Measurements from ENCODE around the gene SMIM32.
A peak's percentile ranks its signal among the peaks of the same experiment; 100 is the strongest.

Gene SMIM32

DNA sequence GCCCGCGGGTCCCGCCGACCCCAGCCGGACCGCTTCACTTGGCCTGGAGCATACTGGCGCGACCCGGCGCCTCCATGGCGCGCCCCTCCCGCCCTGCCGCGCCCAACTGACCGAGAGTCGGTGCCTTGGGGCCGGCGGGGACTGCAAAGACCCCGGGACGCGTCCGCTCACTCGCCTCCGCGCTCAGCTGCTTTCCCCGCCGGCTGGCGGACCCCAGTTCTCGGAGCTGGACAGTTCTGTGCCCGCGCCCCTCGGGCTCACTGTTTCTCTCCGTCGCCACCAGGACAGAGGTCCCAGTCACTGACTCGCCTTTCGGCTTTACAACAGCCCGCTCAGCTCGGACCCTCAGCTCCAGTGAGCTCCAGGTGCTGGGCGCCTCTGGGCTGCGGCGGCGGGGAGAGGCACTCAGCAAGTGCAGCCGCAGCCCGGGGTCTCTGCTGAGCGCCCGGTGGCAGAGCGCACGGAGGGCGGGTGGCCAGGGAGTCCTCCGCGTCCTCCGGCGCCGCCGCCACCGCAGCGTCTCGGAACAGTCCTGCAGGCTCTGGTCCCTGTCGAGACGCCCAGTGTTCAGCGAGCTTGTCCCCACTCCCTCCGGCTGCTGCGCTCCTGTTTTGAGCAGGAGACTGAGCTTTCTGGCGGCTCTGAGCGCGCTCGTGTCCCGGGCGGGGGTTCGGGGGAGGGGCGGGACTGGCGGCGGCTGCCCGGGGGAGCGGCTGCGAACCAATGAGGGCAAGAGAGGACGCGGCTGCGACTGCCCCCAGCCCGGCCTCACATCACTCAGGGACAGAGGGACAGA is at the start of gene SMIM32:
Gene SMIM32 (minus strand): TSS at position 637 of the 796 bp plus-strand sequence. CDS start 638 bp downstream, outside the sequence.
- peak; percentile 4 for DNase-seq

DNA sequence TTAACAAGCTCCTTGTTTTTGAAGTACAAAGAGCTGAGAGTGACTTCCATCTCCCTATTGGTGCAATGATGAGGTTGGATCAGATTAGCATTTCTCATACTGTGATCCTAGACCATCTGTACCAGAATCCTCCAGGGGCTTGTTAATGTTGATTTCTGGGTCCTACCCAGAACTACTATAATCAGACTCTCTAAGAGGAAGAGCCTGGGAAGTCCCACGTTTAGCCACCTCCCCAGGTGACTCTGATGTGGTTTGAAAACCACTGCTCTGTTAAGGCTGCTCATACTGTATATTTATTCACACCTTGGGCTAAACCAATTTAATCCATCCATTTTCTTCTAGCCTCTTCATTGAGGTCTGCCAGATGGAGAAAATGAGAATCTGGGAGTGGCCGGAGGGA is 49.6 kb upstream of the SMIM32 start:
- no peak for DNase-seq

DNA sequence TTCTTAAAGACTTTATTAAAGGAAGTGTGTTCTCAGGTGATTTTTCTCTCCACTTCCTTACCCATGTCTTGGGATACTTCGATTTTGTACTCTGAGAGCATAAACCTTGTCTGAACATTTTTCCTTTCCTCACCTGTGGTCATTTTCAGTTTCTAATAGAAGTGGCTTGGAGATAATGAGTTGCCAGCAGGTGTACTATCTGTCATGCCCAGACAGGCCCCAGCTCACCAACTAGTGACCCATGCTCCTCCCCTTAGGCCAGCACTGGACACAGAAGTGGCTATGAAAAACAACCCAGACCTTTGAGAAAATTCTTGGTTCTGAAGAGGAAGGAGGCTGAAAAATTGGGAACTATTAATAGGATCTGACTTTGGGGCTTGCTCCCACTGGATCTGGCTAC is 49.2 kb upstream of the SMIM32 start:
- no peak for DNase-seq

DNA sequence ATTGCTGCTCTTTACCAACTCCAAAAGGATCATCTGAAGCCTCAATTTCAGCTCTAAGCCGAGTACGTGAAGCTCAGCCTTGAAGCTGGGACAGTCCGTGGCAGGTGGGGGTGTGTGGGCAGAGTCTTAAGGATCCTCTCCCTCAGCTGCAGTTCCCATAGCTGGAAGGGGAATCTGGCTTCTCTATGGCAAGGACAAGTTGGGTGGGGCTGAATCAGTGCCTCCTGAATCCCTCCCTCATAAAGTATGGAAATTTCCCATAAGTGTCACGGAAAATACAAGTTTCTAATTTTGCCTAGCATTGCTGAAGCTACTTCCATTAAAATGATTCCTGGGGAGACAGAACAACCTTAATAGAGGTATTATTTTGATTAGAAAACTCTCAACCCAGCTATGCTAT is 47.9 kb upstream of the SMIM32 start:
- DNase-seq, result no peak

DNA sequence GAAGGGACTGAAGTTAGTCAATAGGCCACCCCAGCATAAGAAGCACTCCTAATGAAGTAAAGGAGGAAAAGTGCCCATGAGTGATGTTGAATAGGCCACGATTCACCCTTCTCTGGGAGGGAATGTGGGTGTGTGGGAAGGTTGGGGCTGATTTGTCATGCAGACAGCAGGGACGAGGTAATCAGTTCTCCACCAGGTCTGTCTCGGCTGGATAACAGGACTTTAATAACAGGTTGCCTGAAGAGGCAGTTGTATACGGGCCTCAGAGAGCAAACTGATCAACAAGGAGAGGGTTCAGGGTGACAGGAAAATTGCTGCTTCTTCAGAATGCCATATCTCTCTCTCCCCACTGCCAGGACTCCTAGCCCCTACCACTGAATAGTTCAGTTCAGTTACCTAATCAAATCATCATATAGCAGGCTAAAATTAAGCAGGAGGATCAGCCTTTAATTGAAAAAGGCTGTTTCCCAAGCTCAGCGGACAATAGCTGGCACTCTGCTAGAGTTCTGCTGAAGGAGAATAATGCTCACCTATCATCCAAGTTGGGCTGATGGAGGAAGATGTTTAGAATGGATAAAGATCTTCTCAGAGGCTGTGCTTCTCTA is 43.6 kb upstream of the SMIM32 start:
- DNase-seq, result no peak

DNA sequence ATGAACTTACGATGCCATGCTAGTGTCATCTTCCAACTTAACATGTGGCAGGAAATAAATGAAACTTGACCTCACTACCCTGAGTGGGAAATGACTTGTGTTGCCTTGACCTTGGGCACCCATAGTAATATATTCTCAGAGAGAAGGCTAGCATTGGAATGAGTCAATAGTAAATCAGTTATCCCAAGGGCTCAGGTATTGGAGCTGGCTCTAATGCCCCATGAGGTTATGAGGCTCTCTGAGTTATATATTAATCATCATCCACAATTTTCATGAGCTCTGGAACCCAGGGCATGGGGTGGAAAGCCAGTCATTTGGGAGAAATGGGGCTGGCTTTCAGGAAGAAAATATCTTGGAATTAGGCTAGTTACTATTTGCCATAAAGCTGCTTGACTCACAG is 42.4 kb upstream of the SMIM32 start:
- DNase-seq, result no peak

DNA sequence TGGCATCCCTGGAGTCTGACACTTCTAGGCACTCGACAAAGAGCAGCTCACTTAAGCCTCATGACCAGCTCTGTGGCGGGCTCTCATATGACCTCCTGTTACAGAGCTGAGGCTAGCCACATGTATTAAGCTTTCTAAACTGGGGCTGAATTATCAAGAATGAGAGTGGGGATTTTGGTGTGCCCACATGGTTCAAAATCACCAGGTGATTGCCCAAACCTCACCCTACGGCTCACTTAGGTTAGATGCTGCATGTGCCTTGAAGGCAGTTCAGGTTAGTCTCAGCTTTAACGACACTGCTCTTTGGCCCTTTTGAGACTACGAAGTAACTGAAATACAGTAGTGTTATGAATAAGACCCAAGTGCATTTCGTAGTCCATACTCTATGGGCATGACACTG is 39.4 kb upstream of the SMIM32 start:
- no peak for DNase-seq

DNA sequence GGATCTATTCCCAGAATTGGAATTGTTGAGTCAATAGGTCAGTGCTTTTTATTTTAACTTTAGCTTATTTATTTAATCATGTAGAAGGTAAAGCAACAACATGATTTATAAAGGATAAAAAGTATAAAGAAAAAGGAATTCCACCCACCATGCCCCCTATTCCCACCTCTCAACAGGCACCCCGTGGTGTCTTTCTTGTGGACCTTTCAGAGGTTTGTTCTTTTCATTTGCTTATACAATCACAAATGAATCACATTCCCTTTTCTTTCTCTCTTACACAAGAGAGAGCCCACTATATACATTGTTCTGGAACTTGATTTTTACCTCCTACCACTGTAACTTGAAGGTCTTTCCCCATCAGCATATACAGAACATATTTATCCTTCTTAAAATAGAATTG is 37.2 kb upstream of the SMIM32 start:
- DNase-seq, result no peak

DNA sequence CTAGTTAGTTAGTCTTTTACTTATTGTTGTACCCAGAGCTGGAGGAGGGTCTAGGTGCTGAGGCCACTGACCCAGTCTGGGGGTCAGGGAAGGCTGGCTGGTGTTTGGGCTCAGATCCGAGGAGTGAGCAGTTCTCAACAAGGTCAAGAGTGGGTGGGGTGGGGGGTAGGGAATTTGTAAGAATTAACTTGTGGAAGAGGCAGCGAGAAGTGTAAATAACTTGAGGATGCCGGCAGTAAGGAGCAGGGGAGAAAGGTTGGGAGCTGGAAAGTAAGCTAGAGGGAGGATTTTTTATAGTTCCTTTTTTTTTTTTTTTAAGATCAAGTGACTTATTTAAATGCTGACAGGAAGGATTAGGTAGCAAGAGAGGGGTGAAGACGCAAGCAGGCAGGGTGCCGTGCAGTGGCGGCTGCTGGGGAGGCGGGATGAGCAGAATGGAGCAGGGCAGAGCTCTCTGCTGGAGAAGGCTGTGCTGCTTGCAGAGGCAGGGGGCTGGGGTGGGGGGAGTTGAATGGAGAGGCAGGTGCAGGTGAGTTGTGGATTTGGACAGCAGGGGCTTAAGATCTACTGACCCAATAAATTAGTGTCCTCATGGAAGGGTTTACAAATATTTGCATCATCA is 35.3 kb upstream of the SMIM32 start:
- no peak for DNase-seq

DNA sequence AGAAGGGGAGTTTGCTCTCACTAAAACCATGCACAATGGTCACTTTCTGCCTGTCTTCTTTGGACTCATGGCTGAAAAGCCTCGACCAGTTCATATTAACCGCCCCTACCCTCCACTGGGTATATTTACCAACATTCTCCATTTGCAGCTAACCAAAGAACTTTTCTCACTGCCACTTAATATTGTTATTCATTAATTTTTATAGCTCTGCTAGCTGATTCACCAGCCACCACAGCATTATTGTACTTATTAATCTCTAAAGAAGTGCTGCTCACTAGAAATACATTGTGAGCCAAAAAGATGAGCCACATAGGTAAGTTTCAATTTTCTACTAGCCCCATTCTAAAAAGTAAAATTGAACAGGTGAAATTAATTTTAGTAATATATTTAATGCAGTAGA is 33.4 kb upstream of the SMIM32 start:
- no peak for DNase-seq

DNA sequence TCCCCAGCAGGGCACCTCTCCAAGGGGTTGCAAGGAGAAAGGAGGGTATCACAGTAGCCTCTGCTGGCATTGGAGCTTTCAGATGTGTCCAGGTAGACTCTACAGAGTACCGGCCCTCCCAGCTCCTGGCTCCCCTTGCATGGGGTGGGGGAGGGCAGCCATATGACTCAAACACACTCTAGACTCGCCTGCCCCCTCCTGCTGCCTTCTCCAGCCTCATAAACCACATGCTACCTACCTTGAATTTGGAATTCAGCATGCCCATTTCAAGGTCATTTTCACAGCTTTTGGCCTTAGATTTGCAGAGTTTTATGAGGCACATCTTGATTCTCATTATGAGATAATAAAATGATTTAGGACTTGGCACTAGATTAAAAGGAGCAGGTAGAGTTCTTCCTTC is 32.8 kb upstream of the SMIM32 start:
- no peak for DNase-seq

DNA sequence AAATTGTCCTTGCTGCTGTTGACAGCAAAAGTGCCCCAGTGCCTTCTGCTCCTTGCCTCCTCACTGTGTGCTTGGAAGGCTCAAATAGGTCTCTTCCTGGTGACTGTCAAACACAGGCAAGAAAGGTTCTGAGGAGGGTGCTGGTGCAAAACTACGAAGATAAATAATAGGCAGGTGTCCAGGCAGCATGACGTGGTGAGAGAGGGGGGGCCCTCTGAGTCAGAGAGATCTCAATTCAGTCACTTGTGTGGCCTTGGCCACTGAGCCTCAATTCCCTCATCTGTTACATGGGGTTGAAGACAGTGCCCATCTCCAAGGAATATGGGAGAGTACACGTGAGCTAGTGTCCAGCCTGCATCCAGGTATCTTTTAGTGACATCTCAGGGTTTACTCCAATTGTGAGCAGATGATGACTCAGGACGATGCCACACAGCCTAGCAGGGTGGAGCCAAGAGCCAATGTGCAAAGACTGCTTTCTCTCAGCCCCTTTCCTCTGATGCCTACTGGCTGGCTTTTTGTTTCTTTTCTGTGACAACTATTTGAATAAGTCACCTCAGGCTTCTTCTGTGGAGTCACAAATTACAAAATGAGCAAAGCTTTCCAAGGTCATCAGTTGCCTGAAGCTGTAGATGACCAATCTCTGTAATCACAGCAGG is 29.7 kb upstream of the SMIM32 start:
- DNase-seq, result no peak

DNA sequence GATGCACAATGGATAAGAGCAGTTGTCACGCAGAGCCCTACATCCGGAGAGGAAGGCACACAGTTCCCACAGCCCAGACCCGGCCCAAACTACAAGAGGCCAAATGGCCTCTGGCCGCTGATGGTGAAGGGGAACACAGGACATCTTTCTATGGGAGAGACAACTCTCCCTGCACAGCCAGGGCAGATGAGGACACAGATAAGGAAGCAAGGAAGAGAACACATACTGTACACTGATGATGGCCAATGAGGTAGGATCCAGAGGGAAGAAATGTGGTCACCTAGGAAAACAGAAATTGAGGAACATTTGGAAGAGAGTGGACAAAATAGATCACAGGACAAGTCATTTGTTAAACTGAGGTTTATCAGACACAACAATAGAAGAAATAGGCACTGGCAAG is 28.4 kb upstream of the SMIM32 start:
- DNase-seq, result no peak

DNA sequence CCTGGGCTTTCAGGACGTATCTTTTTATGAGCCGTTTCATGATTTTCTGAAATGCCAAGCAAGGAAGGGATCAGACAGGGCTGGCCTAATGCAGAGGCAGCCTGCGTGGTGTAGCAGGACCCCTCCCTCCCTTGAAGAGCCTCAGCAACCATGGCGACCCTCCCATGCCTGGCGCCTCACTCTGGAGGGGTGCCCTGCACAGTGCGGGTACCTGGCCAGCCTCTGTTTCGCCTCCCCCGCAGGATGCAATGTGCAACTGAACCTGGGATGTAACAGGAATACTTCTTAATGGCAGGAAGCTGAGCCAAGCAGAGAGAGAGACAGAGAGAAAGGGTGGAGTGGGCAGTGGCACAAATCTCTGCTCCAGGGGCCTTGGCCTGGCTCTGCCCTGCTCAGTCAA is 23.3 kb upstream of the SMIM32 start:
- no peak for DNase-seq

DNA sequence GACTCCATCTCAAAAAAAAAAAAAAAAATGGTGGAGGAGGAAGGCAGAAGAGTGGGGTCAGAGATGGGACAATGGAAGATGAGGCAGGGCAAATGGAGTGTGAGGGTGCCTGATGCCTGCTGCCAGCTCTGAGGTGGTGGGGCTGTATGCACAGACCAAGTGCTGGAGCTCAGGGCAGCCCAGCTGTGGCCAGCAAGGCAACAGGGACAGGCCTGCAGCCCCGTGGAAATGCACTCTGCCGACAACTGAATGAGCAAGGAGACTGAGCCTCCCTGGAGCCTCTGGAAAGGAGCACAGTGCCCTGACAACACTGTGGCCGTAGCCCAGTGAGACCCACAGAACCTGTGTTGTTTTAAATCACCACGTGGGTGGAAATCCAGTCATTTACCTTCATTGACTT is 22.9 kb upstream of the SMIM32 start:
- DNase-seq, result no peak

DNA sequence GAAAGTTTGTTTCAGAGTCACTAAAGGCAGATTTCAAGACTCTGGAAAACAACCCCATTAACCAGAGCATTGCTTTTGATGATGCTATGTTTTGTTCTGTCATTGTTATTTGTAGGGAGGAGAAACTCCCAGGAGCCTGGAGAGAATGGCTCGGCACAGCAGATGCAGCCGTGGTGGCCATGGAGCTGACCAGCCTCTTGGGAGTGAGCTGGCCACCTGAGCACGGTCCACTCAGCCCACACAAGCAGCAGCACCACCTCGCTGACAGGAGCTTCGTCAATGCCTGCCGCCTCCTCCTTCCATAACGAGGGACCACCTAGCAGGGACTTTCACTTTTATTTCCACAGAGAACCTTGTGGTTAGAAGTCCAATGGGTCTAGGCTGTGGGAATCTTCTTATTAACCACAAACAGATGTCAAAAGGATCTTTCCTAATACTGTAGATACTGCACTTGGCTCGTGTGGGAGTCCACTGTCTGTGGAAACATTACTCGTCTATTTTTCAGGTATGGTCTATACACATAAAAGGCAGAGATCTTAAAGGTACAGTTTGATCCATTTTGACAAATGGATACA is 21.0 kb upstream of the SMIM32 start:
- no peak for DNase-seq

DNA sequence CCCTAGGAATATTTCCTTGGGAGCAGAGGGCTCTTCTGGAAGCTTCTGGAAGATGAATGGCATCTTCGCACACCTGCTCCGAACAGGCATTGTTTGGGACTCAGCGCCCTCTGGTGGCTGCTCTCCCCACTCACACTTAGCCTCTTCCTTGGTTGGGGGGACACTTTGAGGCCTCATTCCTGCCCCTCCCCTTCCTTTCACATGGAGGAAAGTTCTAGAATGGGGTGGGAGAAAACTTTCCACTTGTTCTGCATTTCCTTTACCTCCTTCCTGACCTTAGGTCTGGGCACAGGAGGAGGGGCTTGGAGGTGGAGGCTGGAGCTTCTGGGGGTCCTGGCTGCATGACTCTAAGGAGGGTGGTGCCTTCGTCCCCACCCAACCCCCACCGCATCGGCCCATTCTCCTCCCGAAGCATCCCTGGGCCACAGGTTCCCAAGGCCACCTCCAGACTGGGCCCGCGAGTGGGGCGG is 19.3 kb upstream of the SMIM32 start:
- DNase-seq, result no peak

DNA sequence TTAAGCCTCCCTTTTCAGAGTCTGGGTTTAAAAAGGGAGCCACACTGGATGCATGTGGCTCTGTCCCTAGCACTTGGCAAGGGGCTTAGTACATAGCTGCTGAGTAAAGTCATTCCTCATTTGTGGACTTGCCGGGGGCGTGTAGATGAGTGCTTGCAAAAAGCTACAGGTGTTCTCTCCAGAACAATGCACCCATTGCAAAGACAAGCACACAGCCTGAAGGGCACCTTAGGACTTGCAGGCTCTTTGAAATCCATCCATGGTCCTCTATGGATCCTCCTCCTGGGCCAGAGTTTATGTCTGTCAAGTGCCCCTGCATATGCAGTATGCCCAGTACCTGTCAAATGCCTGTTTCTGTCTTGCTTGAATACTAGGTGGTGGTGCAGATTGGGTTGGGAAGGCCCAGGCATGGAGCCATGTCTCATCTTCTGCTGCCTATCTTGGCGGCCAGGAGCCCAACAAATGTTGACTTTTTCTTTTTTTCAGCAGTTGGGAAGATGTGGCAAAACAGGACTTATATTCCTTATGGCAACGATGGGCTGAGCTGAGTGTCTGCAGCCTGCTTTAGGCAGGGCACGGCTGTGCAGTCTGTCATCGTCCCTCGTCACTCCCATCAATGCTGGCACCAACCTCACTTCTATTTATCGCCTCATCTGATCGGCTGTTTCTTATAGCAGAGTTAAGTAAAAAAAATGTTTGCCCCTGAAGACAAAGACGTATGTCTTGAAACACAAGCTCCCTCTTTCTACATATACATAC is 18.5 kb upstream of the SMIM32 start:
- no peak for DNase-seq

DNA sequence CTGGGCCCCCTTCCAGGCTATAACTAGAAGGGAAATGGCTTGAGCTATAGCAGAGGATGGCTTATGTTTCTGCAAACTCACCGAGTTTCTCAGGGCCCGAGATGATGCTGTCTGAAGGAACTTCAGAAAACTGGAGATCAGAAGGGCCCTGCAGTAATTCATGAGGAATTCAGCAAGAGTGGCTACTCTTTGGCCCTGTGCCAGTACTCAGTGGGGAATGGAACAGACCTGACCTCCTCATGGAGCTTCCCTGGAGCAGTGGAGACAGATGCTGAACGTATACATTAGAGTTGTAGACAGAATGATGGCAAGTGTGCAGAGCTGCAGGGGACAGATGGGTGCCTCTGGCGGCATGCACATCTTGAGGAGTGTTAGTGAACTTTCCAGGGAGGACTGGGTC is 17.3 kb upstream of the SMIM32 start:
- no peak for DNase-seq

DNA sequence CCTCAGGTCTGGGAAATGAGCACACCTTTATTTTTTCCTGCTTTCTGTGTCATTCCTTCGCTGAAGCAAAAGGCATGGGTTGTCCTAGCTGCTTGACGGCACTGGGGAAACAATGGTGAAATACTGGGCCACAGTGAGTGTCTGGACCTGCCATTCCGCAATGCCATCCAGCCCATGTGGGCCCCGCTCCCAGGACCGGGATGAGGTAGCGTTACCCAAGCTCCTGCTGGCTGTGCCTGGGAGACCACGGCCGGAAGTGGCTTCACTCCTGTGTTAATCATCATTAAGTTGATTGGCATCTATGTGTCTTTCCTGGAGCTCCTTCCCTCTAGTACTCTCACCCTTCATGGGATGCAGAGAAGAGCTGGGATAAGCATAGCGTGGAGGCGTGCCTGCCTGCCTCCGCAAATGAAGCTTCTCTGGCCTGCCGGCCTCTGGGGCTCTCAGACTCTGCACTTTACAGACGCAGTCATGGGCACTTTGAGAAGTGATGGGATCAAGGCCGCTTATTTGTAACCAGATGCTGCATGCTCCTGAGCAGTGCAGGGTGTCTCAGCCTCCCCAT is 16.5 kb upstream of the SMIM32 start:
- DNase-seq, result no peak

DNA sequence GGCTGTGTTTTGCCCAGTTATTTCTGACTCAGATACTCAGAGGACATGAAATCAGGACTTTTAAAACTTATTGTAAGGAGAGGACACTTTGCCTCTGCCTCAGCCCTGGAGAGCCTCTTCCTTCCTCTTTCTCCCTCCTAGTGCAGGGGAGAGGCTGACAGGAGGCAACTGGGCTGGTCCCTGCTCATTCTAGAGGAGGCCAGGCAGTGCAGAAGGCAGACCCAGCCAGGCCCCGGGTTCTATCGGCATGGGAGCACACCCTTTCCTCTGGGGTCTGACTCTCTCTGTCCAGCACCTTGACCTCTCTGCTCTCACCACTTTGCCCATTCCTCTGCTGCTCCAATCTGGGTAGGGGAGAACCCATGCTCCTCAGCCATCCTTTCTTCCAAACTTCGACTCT is 16.0 kb upstream of the SMIM32 start:
- no peak for DNase-seq

DNA sequence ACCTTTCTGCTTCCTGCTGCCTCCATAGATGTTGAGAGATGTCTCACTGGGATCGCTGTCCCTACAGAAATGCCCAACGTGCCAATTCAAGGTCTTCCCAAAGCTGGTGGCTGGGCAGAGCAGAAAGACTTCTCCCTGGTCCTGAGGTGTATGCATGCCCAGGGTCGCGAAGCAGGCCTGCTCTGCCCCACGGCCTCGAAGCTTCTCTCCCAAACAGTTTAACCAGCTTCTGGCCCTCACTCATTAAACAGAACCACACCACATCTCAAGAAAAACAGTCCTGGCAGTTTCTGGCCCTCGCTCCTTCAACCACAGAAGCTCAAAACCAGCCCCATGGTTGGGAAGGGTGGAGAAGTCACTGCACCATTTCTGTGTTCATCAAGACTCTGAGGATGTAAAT is 14.7 kb upstream of the SMIM32 start:
- no peak for DNase-seq
